Sigmoid colon (tissue), 7 donors: ENCODE results near the gene CLDN15. TPM values are rescaled to one million over a fixed set of nuclear protein-coding genes. Genes with fewer than 3 reads are reported as not detected.
"Not testable (repeated sequence)": the region's sequence is repeated elsewhere in the genome, so short reads cannot be mapped to it uniquely, and the experiment has no call there.

Experiments
- DNase-seq: peaks from one replicate; pipeline ENCODE4 v3.0.0-alpha.2; 2019
- H3K27ac ChIP-seq, 4 donors: fragments of 200-600 bp; sonication (generic); one replicate each; pipeline ENCODE4 v1.5.1; 2016 to 2019; ENCODE audit warnings: mild to moderate bottlenecking in 1 of 4
- H3K27me3 ChIP-seq, 3 donors: fragments of 200-600 bp; sonication (generic); one replicate each; pipeline ENCODE4 v1.5.1; 2019; ENCODE audit warnings: mild to moderate bottlenecking in 1 of 3
- H3K36me3 ChIP-seq, 4 donors: fragments of 200-600 bp; sonication (generic); one replicate each; pipeline ENCODE4 v1.5.1; 2016 to 2019
- H3K4me1 ChIP-seq, 4 donors: fragments of 200-600 bp; sonication (generic); one replicate each; pipeline ENCODE4 v1.5.1; 2017 to 2019
- H3K4me3 ChIP-seq, 4 donors: fragments of 200-600 bp; sonication (generic); one replicate each; pipeline ENCODE4 v1.5.1; 2017 to 2019; ENCODE audit warnings: mild to moderate bottlenecking in 2 of 4, moderate library complexity in 1 of 4
- H3K9me3 ChIP-seq, 4 donors: fragments of 200-600 bp in 3 of 4; sonication (generic) in 3 of 4; one replicate each; pipeline versions ENCODE4 v1.5.1 to v1.6.1; 2013 to 2019
- EP300 ChIP-seq, 4 donors: sonication (generic); formaldehyde crosslinking; IDR thresholded peaks; one replicate each; pipeline ENCODE4 v1.6.1; 2017; ENCODE audit warnings: antibody characterized with exemption in 4 of 4
- POLR2A ChIP-seq, 2 donors: fragments of 450-650 bp; IDR thresholded peaks; one replicate each; pipeline ENCODE4 v1.6.1; 2016; ENCODE audit warnings: antibody characterized with exemption in 2 of 2, mild to moderate bottlenecking in 2 of 2, moderate library complexity in 2 of 2
- POLR2AphosphoS5 ChIP-seq, 4 donors: sonication (generic); formaldehyde crosslinking; IDR thresholded peaks; one replicate each; pipeline ENCODE4 v1.6.1; 2017; ENCODE audit warnings: antibody characterized with exemption in 4 of 4
- WGBS, 2 donors: extraction: QIAGEN DNeasy Blood & Tissue Kit; methylation state at CpG; one replicate each; pipeline ENCODE4 v1.1.7; 2013; 5-methylcytosine and 5-hydroxymethylcytosine counted together
- intact Hi-C: fragments of 100-400 bp; cut with DNase I; formaldehyde crosslinking; loops from one replicate; pipeline ENCODE4 v1.15.1; 2023
- polyA plus RNA-seq, 3 donors: library from polyadenylated mRNA; stranded (reverse); fragments of 200-250 nt; gene quantifications; one replicate each; pipeline ENCODE4 v1.2.3, GENCODE V29; 2013
- total RNA-seq, 4 donors: library from RNA; depleted of rRNA; stranded (reverse); fragments of >200 nt; gene quantifications; one replicate each; pipeline ENCODE4 v1.1.0, GENCODE V29; 2016
- TF ChIP-seq, protein P1 (sequence below), 4 experiments: fragments of 450-650 bp in 3 of 4; fragments of 200-600 bp in 1 of 4; IDR thresholded peaks; one replicate each; pipeline ENCODE4 v1.5.1; 2016 to 2019; ENCODE audit warnings: antibody characterized with exemption in 4 of 4, mild to moderate bottlenecking in 3 of 4, moderate library complexity in 2 of 4
- donor health status: healthy with polysubstance abuse.
- donor health status: Bipolar disorder and iron deficiency.
- donor health status: healthy.

The CLDN15 gene
- total and polyA plus RNA-seq, 7 donors = 2.5 to 16.3 (median 4.9) TPM

- no peaks in the 10 kb centered on the region for H3K36me3 ChIP-seq
- no peaks in the 10 kb centered on the region for H3K9me3 ChIP-seq
- DNase-seq = no peak
- no peaks in the 10 kb centered on the region for H3K4me1 ChIP-seq
- H3K27me3 ChIP-seq = no peaks in the 10 kb centered on the region
- no peak overlapping the region for H3K27ac ChIP-seq
- intact Hi-C loops = no loop called here
- no peak overlapping the region for H3K4me3 ChIP-seq
- no peak for TF ChIP-seq EP300 (IDR thresholded peaks at IDR 0.05)
- TF ChIP-seq, protein P1, sequence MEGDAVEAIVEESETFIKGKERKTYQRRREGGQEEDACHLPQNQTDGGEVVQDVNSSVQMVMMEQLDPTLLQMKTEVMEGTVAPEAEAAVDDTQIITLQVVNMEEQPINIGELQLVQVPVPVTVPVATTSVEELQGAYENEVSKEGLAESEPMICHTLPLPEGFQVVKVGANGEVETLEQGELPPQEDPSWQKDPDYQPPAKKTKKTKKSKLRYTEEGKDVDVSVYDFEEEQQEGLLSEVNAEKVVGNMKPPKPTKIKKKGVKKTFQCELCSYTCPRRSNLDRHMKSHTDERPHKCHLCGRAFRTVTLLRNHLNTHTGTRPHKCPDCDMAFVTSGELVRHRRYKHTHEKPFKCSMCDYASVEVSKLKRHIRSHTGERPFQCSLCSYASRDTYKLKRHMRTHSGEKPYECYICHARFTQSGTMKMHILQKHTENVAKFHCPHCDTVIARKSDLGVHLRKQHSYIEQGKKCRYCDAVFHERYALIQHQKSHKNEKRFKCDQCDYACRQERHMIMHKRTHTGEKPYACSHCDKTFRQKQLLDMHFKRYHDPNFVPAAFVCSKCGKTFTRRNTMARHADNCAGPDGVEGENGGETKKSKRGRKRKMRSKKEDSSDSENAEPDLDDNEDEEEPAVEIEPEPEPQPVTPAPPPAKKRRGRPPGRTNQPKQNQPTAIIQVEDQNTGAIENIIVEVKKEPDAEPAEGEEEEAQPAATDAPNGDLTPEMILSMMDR (IDR thresholded peaks at IDR 0.05) = no peak
- no peak for TF ChIP-seq POLR2A (IDR thresholded peaks at IDR 0.05)
- TF ChIP-seq POLR2AphosphoS5 (IDR thresholded peaks at IDR 0.05) = no peak
- 86 to 88% methylated on average over 21 of the region's 21 CpGs for WGBS, 2 donors
These were observed 32.1 kb upstream of the CLDN15 start for GRCh38 chr7:101269664-101270063.

GRCh38 chr7:101265622-101266516 is 28.3 kb upstream of the CLDN15 start:
- no peak for TF ChIP-seq POLR2A (IDR thresholded peaks at IDR 0.05)
- TF ChIP-seq, protein P1 (IDR thresholded peaks at IDR 0.05) = no peak
- TF ChIP-seq EP300 (IDR thresholded peaks at IDR 0.05) = no peak
- TF ChIP-seq POLR2AphosphoS5 (IDR thresholded peaks at IDR 0.05) = no peak
- Histone ChIP-seq H3K9me3 (no peaks in the 10 kb centered on the region), H3K36me3 (no peaks in the 10 kb centered on the region), H3K4me1 (no peaks in the 10 kb centered on the region), H3K27me3 (no peaks in the 10 kb centered on the region), H3K4me3 (no peak overlapping the region), H3K27ac (no peak overlapping the region)
- no peak for DNase-seq
- intact Hi-C loops = no loop called here
- WGBS, 2 donors = 76 to 81% methylated on average over 17 of the region's 17 CpGs

- H3K36me3 ChIP-seq, DNase-seq, H3K27me3 ChIP-seq, H3K9me3 ChIP-seq, H3K4me1 ChIP-seq, H3K27ac ChIP-seq, H3K4me3 ChIP-seq, intact Hi-C loops: not testable (repeated sequence)
- 48 to 62% methylated on average over 6 of the region's 6 CpGs for WGBS, 2 donors
These were observed 26.6 kb upstream of the CLDN15 start for GRCh38 chr7:101264102-101264706.

- Histone ChIP-seq H3K4me1 (no peaks in the 10 kb centered on the region), H3K36me3 (no peaks in the 10 kb centered on the region), H3K27me3 (peaks cover 0 to 3% (median 0%) of the 10 kb centered on the region in 3 donors), H3K4me3 (no peak overlapping the region), H3K9me3 (no peaks in the 10 kb centered on the region), H3K27ac (no peak overlapping the region)
- TF ChIP-seq EP300 (IDR thresholded peaks at IDR 0.05) (no peak), POLR2AphosphoS5 (IDR thresholded peaks at IDR 0.05) (no peak), POLR2A (IDR thresholded peaks at IDR 0.05) (no peak)
- TF ChIP-seq, protein P1 (IDR thresholded peaks at IDR 0.05) = no peak
- intact Hi-C loops = no loop called here
- no peak for DNase-seq
- 20 to 55% methylated on average over 7 of the region's 7 CpGs for WGBS, 2 donors
These were observed 20.7 kb upstream of the CLDN15 start for GRCh38 chr7:101258243-101258731.

- Histone ChIP-seq H3K9me3 (no peaks in the 10 kb centered on the region), H3K36me3 (no peaks in the 10 kb centered on the region), H3K27ac (no peak overlapping the region), H3K4me3 (no peak overlapping the region), H3K4me1 (peaks cover 0 to 14% (median 9%) of the 10 kb centered on the region in 4 donors), H3K27me3 (peaks cover 0 to 3% (median 0%) of the 10 kb centered on the region in 3 donors)
- intact Hi-C loops = no loop called here
- WGBS, 2 donors = 61 to 81% methylated on average over 4 of the region's 4 CpGs
- TF ChIP-seq EP300 (IDR thresholded peaks at IDR 0.05) (no peak), POLR2A (IDR thresholded peaks at IDR 0.05) (no peak), POLR2AphosphoS5 (IDR thresholded peaks at IDR 0.05) (no peak)
- TF ChIP-seq, protein P1 (IDR thresholded peaks at IDR 0.05) = no peak
- DNase-seq = no peak
These were observed 18.2 kb upstream of the CLDN15 start for GRCh38 chr7:101255796-101256195.

GRCh38 chr7:101253199-101253598 is 15.6 kb upstream of the CLDN15 start:
- H3K9me3 ChIP-seq, H3K36me3 ChIP-seq, H3K27me3 ChIP-seq, H3K27ac ChIP-seq, H3K4me3 ChIP-seq, DNase-seq, intact Hi-C loops: not testable (repeated sequence)
- peaks cover 0 to 25% (median 16%) of the 10 kb centered on the region in 4 donors for H3K4me1 ChIP-seq
- 87 to 90% methylated on average over 5 of the region's 5 CpGs for WGBS, 2 donors
